NB4 (cell line): ENCODE data around the gene BAMBI.

Experiments used
- CTCF ChIP-seq: IDR thresholded peaks from one replicate; pipeline ENCODE4 v1.5.1; 2012; ENCODE audit warnings: low read depth, low read length
- POLR2A ChIP-seq: IDR thresholded peaks from 2 replicates; pipeline ENCODE4 v1.6.1; 2011; ENCODE audit warnings: mild to moderate bottlenecking; ENCODE audit not compliant: insufficient read length; ENCODE audit errors: extremely low read depth

DNA sequence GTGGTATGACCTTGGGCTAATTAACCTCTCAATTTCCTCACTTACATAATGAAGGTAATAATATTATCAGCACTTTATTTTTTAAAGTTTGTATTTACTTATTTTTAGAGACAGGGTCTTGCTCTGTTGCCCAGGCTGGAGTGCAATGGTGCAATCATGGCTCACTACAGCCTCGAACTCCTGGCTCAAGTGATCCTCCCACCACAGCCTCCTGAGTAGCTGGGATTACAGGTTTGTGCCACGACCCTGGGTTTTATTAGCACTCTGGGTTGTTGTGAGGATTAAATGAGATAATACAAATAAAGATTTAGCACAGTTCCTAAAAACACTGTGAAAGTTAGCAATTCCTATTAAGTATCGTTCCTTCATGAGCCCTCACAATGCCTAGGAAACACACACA lies 14.7 kb downstream of the BAMBI start:
- TF ChIP-seq POLR2A (no peak), CTCF (no peak)
